ENCODE data around the gene RBP7.
"Not testable (repeated sequence)": the region's sequence is repeated elsewhere in the genome, so short reads cannot be mapped to it uniquely, and the experiment has no call there.

Gene RBP7
- 0.64 to 7.6 (median 2.5) reads per million in 18 experiments for total RNA-seq

GRCh38 chr1:9996624-9997582, at the start of gene RBP7:
Gene RBP7, plus strand, starts transcription at chr1:9997228. Its CDS starts 31 bp downstream, at chr1:9997259.
- peak; percentile 23 to 58 for DNase-seq

- no peak for DNase-seq
Measured at GRCh38 chr1:9957726-9958125, 39.3 kb upstream of the RBP7 start.

- no peak for DNase-seq
Measured at GRCh38 chr1:9960011-9960410, 37.0 kb upstream of the RBP7 start.

GRCh38 chr1:9960706-9961562, 36.1 kb upstream of the RBP7 start:
- no peak for DNase-seq

- DNase-seq: no peak
Measured at GRCh38 chr1:9984253-9984652, 12.8 kb upstream of the RBP7 start.

GRCh38 chr1:9985001-9985400, 12.0 kb upstream of the RBP7 start:
- no peak for DNase-seq

GRCh38 chr1:9989773-9990172, 7.3 kb upstream of the RBP7 start:
- DNase-seq: no peak

GRCh38 chr1:9990944-9991343, 6.1 kb upstream of the RBP7 start:
- peak; percentile 39 to 86 for DNase-seq

GRCh38 chr1:9992910-9993309, 4.1 kb upstream of the RBP7 start:
- peak in 1 of 2 donors; percentile 10 for DNase-seq

- no peak for DNase-seq
Measured at GRCh38 chr1:9993561-9994075, 3.4 kb upstream of the RBP7 start.

- no peak for DNase-seq
Measured at GRCh38 chr1:10001016-10001665, 4.1 kb downstream of the RBP7 start.

GRCh38 chr1:10005248-10005647, 8.2 kb downstream of the RBP7 start:
- DNase-seq: not testable (repeated sequence)

- DNase-seq: no peak
Measured at GRCh38 chr1:10007169-10007568, 10.1 kb downstream of the RBP7 start.

GRCh38 chr1:10014016-10014415, 17.0 kb downstream of the RBP7 start:
- no peak for DNase-seq

GRCh38 chr1:10019561-10019960, 22.5 kb downstream of the RBP7 start:
- DNase-seq: no peak

- DNase-seq: no peak
Measured at GRCh38 chr1:10020086-10020485, 23.1 kb downstream of the RBP7 start.

GRCh38 chr1:10020678-10021077, 23.6 kb downstream of the RBP7 start:
- DNase-seq: not testable (repeated sequence)

- not testable (repeated sequence) for DNase-seq
Measured at GRCh38 chr1:10021992-10022391, 25.0 kb downstream of the RBP7 start.

GRCh38 chr1:10022656-10023055, 25.6 kb downstream of the RBP7 start:
- peak; percentile 63 to 69 for DNase-seq

GRCh38 chr1:10025354-10025753, 28.3 kb downstream of the RBP7 start:
- DNase-seq: no peak

- DNase-seq: no peak
Measured at GRCh38 chr1:10027027-10027426, 30.0 kb downstream of the RBP7 start.

- DNase-seq: peak; percentile 62 to 70
Measured at GRCh38 chr1:10028956-10029500, 32.0 kb downstream of the RBP7 start.
